Activated CD4-positive, alpha-beta T cell treated with anti-CD3 and anti-CD28 coated beads, Interleukin-2, amount 10 ng/mL, durations not matched to agents 7 days and 5 days (primary cell): ENCODE measurements around the gene CDH3. TPM values are rescaled to one million over a fixed set of nuclear protein-coding genes. Genes with fewer than 3 reads are reported as not detected.
A peak's percentile ranks its signal among the peaks of the same experiment; 100 is the strongest.

ENCODE experiments used
- CTCF ChIA-PET: fragments of 350-600 bp; sonication (Branson Sonifier 250); formaldehyde crosslinking; loops from one replicate; lab custom pipeline; 2021; ENCODE audit warnings: antibody characterized with exemption; lab: Charles Lee
- POLR2A ChIA-PET: fragments of 350-600 bp; sonication (Branson Sonifier 250); formaldehyde crosslinking; loops from one replicate; lab custom pipeline; 2021; ENCODE audit warnings: antibody characterized with exemption; lab: Charles Lee
- DNase-seq: peaks from one replicate; pipeline ENCODE4 v3.0.0-alpha.2; 2020
- H3K27ac Mint-ChIP-seq: one replicate; pipeline ENCODE4 v1.8.0; 2021; ENCODE audit warnings: mild to moderate bottlenecking, moderate library complexity, mixed read lengths
- H3K27me3 Mint-ChIP-seq: one replicate; pipeline ENCODE4 v1.8.0; 2021; ENCODE audit warnings: mixed read lengths
- H3K36me3 Mint-ChIP-seq: one replicate; pipeline ENCODE4 v1.8.0; 2021; ENCODE audit warnings: low read depth, mixed read lengths
- H3K4me1 Mint-ChIP-seq: one replicate; pipeline ENCODE4 v1.8.0; 2021; ENCODE audit warnings: mixed read lengths
- H3K4me3 Mint-ChIP-seq: one replicate; pipeline ENCODE4 v1.8.0; 2021; ENCODE audit warnings: mild to moderate bottlenecking, moderate library complexity, mixed read lengths
- H3K9me3 Mint-ChIP-seq: one replicate; pipeline ENCODE4 v1.8.0; 2021; ENCODE audit warnings: mixed read lengths
- total RNA-seq, 2 experiments: library from RNA; stranded (reverse); gene quantifications; one replicate each; pipeline ENCODE4 v1.2.3, GENCODE V29; 2021

CDH3 gene
- total RNA-seq, 2 experiments from 2014 or later = 0.31 TPM; not detected in 1

DNA sequence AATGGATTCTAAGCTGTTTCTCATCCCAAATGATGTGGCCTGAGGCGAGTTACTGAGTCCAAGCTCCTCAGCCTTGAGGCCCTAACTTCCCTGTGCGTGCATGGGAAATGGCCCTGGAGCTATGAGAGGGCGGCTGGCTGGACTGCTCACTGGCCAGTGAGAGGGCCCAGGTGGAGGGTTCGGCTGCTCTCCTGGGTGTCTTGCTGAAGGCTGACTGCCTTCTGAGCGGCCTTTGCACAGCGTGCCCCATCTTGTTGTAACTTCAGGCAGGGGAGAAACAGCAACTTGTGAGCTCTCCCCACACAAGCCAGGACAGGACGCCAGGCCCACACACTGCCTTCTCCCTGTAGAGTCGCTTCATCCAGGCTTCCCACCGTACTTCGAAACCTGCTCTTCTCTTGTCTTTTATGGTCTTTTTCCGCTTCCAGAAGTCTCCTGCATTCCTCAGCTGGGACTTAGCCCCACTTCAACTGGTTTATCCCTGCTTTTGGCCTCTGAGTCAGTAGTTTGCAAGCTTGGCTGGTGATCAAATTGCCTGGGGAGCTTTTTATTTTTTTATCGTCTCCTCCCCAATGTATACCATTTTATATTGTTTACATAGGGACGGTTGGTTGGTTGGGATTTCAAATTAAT, 13.3 kb downstream of the CDH3 start:
- Mint-ChIP-seq H3K27ac (no peak overlapping the region), H3K9me3 (no peaks in the 10 kb centered on the region), H3K36me3 (no peaks in the 10 kb centered on the region), H3K27me3 (peaks cover 3% of the 10 kb centered on the region), H3K4me1 (peaks cover 2% of the 10 kb centered on the region), H3K4me3 (no peak overlapping the region)
- CTCF ChIA-PET = interaction anchor here (0.6 to 0.8 kb wide), 2 partner anchors 27 to 149 kb away, joined by 3 read pairs; no protein-coding TSS in a partner anchor
- no peak for DNase-seq
- POLR2A ChIA-PET = no interaction called here

DNA sequence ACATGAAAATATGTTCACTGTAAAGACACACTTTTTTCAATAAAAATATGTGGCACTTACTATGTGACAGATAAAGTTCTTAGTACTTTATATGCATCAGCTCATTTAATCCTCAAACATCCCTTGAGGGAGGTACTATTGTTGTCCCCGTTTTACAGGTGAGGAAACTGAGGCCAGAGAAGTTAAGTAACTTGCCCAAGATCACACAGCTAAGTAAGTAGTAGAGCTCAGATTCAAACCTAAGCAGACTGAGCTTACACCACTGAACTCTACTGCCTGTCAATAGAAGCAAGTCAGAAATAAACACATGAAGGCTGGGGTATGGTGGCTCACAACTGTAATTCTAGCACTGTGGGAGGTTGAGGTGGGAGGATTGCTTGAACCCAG, 13.9 kb downstream of the CDH3 start:
- no peaks in the 10 kb centered on the region for H3K36me3 Mint-ChIP-seq
- H3K4me1 Mint-ChIP-seq = peaks cover 2% of the 10 kb centered on the region
- H3K4me3 Mint-ChIP-seq = no peak overlapping the region
- H3K27me3 Mint-ChIP-seq = peaks cover 3% of the 10 kb centered on the region
- H3K9me3 Mint-ChIP-seq = no peaks in the 10 kb centered on the region
- no peak overlapping the region for H3K27ac Mint-ChIP-seq
- POLR2A ChIA-PET = no interaction called here
- no peak for DNase-seq
- CTCF ChIA-PET = interaction anchor here (0.6 to 0.8 kb wide), 2 partner anchors 117 to 148 kb away, joined by 3 read pairs; no protein-coding TSS in a partner anchor

DNA sequence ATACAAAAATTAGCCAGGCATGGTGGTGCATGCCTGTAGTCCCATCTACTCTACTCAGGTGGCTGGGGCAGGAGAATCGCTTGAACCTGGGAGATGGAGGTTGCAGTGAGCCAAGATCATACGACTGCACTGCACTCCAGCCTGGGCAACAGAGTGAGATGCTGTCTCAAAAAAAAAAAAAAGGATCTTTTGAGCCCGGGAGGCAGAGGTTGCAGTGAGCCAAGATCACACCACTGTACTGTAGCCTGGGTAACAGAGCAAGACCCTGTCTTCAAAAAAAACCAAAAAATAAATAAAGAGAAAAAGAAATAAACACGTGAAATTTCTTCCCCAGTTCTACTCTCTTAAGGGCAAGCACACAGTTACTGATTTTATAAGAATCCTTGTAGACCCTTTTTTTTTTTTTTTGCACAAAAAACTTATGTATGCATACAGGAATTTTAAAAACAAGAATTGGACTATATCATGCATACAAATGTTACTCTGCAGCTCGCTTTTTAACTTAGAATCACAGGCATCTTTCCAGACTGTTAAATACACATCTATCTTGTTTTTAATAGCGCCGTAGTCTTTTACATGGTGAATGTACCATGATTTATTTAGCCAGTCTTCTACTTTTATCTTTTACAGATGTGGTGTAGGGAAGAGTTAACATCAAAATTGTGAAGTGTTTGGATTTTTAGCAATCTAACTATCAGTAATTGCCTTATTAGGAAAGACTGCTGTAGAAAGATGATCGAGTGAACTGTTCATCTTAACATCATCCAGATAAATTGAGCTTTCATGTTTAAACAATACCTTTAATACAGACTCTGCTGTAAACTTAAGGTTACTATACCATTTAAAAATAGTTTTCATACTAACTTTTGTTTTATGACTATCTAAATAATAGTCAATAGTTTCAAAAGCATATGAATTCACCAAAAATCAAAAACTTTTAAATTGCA, 14.6 kb downstream of the CDH3 start:
- H3K4me1 Mint-ChIP-seq = peaks cover 2% of the 10 kb centered on the region
- POLR2A ChIA-PET = no interaction called here
- CTCF ChIA-PET = interaction anchor here (0.6 kb wide), 1 partner anchor 116 kb away, joined by 3 read pairs; no protein-coding TSS in a partner anchor
- H3K27me3 Mint-ChIP-seq = peaks cover 3% of the 10 kb centered on the region
- no peak for DNase-seq
- H3K36me3 Mint-ChIP-seq = no peaks in the 10 kb centered on the region
- no peak overlapping the region for H3K27ac Mint-ChIP-seq
- no peaks in the 10 kb centered on the region for H3K9me3 Mint-ChIP-seq
- H3K4me3 Mint-ChIP-seq = no peak overlapping the region

DNA sequence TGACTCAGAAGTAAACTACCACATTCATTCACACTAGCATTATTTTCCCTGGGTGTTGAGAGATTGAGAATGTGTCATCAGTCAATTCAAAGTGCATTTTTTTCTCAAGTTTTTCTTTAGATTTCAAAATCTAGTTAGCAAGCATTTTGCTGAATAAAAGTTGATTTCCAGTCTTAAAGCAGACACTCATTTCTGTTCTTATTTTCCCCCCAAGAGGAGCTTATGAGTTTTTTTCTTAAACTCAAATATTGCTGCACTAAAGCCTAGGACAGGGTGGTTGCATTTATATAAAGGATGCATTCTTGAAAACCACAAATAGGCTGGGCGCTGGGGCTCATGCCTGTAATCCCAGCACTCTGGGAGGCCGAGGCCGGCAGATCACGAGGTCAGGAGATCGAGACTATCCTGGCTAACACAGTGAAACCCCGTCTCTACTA, 15.3 kb downstream of the CDH3 start:
- no peaks in the 10 kb centered on the region for H3K9me3 Mint-ChIP-seq
- peaks cover 3% of the 10 kb centered on the region for H3K27me3 Mint-ChIP-seq
- ChIA-PET POLR2A (interaction anchor here (0.5 kb wide), 1 partner anchor 365 kb away, joined by 3 read pairs; no protein-coding TSS in a partner anchor), CTCF (no interaction called here)
- DNase-seq = no peak
- no peak overlapping the region for H3K4me3 Mint-ChIP-seq
- H3K36me3 Mint-ChIP-seq = no peaks in the 10 kb centered on the region
- no peak overlapping the region for H3K27ac Mint-ChIP-seq
- peaks cover 2% of the 10 kb centered on the region for H3K4me1 Mint-ChIP-seq

GRCh38 chr16:68662035-68662434, 16.9 kb downstream of the CDH3 start:
- DNase-seq = no peak
- H3K36me3 Mint-ChIP-seq = peaks cover 1% of the 10 kb centered on the region
- ChIA-PET CTCF (no interaction called here), POLR2A (no interaction called here)
- H3K9me3 Mint-ChIP-seq = peaks cover under 1% of the 10 kb centered on the region
- H3K27ac Mint-ChIP-seq = no peak overlapping the region
- peaks cover 2% of the 10 kb centered on the region for H3K4me1 Mint-ChIP-seq
- no peak overlapping the region for H3K4me3 Mint-ChIP-seq
- peaks cover 3% of the 10 kb centered on the region for H3K27me3 Mint-ChIP-seq

GRCh38 chr16:68664297-68664696, 19.2 kb downstream of the CDH3 start:
- no peak overlapping the region for H3K4me3 Mint-ChIP-seq
- H3K27me3 Mint-ChIP-seq = peaks cover 3% of the 10 kb centered on the region
- ChIA-PET POLR2A (no interaction called here), CTCF (no interaction called here)
- DNase-seq = no peak
- H3K9me3 Mint-ChIP-seq = peaks cover 3% of the 10 kb centered on the region
- H3K4me1 Mint-ChIP-seq = peaks cover 20% of the 10 kb centered on the region
- no peak overlapping the region for H3K27ac Mint-ChIP-seq
- H3K36me3 Mint-ChIP-seq = peaks cover 3% of the 10 kb centered on the region

DNA sequence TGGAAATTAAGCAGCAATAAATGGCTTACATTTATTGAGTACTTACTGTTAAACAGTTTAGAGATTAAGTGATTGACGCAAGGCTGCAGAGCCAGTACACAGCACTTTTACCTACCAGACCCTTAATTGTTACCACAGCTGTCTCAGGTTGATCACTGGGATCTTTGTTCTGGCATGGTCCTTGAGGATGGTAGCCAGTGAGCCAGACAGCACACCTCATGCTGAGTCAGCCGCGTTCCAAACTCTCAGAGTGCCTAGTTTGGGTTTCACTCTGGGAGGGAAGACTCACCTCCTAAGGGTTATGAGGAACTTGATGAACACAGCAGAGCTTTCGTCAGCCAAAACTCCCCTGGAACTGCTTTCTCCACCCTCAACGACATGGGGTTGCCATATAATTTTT, 20.4 kb downstream of the CDH3 start:
- POLR2A ChIA-PET = no interaction called here
- no peaks in the 10 kb centered on the region for H3K27me3 Mint-ChIP-seq
- no peak overlapping the region for H3K27ac Mint-ChIP-seq
- H3K9me3 Mint-ChIP-seq = peaks cover 3% of the 10 kb centered on the region
- CTCF ChIA-PET = no interaction called here
- H3K4me1 Mint-ChIP-seq = peaks cover 19% of the 10 kb centered on the region
- no peak for DNase-seq
- H3K36me3 Mint-ChIP-seq = peaks cover 3% of the 10 kb centered on the region
- H3K4me3 Mint-ChIP-seq = no peak overlapping the region

- Mint-ChIP-seq H3K9me3 (peaks cover 3% of the 10 kb centered on the region), H3K27ac (peak overlapping the region; percentile 46), H3K27me3 (no peaks in the 10 kb centered on the region), H3K4me3 (no peak overlapping the region), H3K36me3 (peaks cover 3% of the 10 kb centered on the region), H3K4me1 (peaks cover 19% of the 10 kb centered on the region)
- DNase-seq = peak; percentile 10
- POLR2A ChIA-PET = interaction anchor here (0.5 kb wide), 1 partner anchor 319 kb away, joined by 3 read pairs; no protein-coding TSS in a partner anchor
- CTCF ChIA-PET = interaction anchor here (1.1 to 1.4 kb wide), 3 partner anchors 52 to 158 kb away, joined by 3 to 4 read pairs (median 3); no protein-coding TSS in a partner anchor
Measured at GRCh38 chr16:68668266-68668665, 23.2 kb downstream of the CDH3 start.

DNA sequence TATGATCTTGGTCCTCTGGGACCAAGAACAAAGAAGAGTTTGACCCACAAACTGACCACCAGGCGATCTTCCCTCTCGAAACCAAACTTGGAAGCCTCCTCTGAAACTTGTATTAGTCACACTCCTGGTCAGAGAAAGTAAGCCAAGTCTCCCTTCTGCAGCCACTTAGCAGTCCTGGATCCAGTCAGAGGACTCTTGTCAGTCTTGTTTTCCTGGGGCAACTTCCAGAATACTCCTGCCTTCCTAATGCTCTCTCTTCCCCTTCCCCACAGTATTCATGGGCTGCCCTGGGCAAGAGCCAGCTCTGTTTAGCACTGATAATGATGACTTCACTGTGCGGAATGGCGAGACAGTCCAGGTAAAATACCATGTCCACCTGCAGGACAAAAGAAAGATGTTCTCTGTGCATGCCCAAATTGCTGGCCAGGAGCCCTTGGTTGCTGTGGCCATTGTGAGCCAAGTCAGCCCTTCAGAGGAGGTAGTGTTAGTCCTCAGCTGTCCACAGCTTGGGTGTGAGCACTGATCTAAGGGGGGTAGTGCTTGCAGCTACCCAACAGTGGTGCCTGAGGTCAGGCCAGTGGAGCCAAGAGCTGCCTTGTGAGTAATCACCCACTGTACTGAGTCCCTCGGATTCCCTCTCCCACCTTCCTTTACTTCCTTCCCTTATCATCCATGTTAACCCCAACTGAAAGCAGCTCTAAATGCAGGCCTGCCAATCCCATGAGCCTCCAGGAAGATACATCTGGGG, 31.2 kb downstream of the CDH3 start:
- POLR2A ChIA-PET = no interaction called here
- H3K27ac Mint-ChIP-seq = no peak overlapping the region
- CTCF ChIA-PET = no interaction called here
- DNase-seq = no peak
- H3K9me3 Mint-ChIP-seq = no peaks in the 10 kb centered on the region
- H3K36me3 Mint-ChIP-seq = no peaks in the 10 kb centered on the region
- H3K4me3 Mint-ChIP-seq = no peak overlapping the region
- H3K4me1 Mint-ChIP-seq = no peaks in the 10 kb centered on the region
- H3K27me3 Mint-ChIP-seq = no peaks in the 10 kb centered on the region

- POLR2A ChIA-PET = no interaction called here
- Mint-ChIP-seq H3K4me3 (no peak overlapping the region), H3K27me3 (no peaks in the 10 kb centered on the region), H3K9me3 (no peaks in the 10 kb centered on the region), H3K4me1 (no peaks in the 10 kb centered on the region), H3K27ac (no peak overlapping the region), H3K36me3 (no peaks in the 10 kb centered on the region)
- DNase-seq = no peak
- CTCF ChIA-PET = no interaction called here
Measured at GRCh38 chr16:68681038-68681437, 35.9 kb downstream of the CDH3 start.

- Mint-ChIP-seq H3K4me3 (no peak overlapping the region), H3K9me3 (no peaks in the 10 kb centered on the region), H3K36me3 (no peaks in the 10 kb centered on the region), H3K27ac (no peak overlapping the region), H3K4me1 (no peaks in the 10 kb centered on the region), H3K27me3 (no peaks in the 10 kb centered on the region)
- POLR2A ChIA-PET = no interaction called here
- no peak for DNase-seq
- CTCF ChIA-PET = no interaction called here
Measured at GRCh38 chr16:68685685-68686478, 40.8 kb downstream of the CDH3 start.

- CTCF ChIA-PET = interaction anchor here (1.1 kb wide), 1 partner anchor 8 kb away, joined by 3 read pairs; no protein-coding TSS in a partner anchor
- Mint-ChIP-seq H3K27ac (no peak overlapping the region), H3K4me3 (no peak overlapping the region), H3K36me3 (no peaks in the 10 kb centered on the region), H3K9me3 (no peaks in the 10 kb centered on the region), H3K27me3 (no peaks in the 10 kb centered on the region), H3K4me1 (no peaks in the 10 kb centered on the region)
- no peak for DNase-seq
- POLR2A ChIA-PET = no interaction called here
Measured at GRCh38 chr16:68686905-68687304, 41.8 kb downstream of the CDH3 start.
